GM19467 (cell line): Measurements from ENCODE around the gene RBM25.

Source experiments
- ATAC-seq: cut with Tn5 transposase; IDR thresholded peaks from one replicate; pipeline ENCODE4 v1.9.1; 2021; ENCODE audit warnings: mild to moderate bottlenecking, moderate library complexity; ENCODE audit not compliant: unreplicated experiment

Gene RBM25

GRCh38 chr14:73102806-73103497, 44.6 kb downstream of the RBM25 start:
- no peak for ATAC-seq

GRCh38 chr14:73105050-73105449, 46.7 kb downstream of the RBM25 start:
- ATAC-seq: no peak

GRCh38 chr14:73105727-73106126, 47.4 kb downstream of the RBM25 start:
- ATAC-seq: no peak

GRCh38 chr14:73116079-73116665, 57.8 kb downstream of the RBM25 start:
- ATAC-seq: no peak

- no peak for ATAC-seq
Measured at GRCh38 chr14:73124180-73124894, 66.0 kb downstream of the RBM25 start.

GRCh38 chr14:73125169-73125588, 66.8 kb downstream of the RBM25 start:
- no peak for ATAC-seq

GRCh38 chr14:73125746-73126145, 67.4 kb downstream of the RBM25 start:
- ATAC-seq: no peak

GRCh38 chr14:73133795-73134194, 75.5 kb downstream of the RBM25 start:
- ATAC-seq: no peak

- no peak for ATAC-seq
Measured at GRCh38 chr14:73136085-73136386, 77.7 kb downstream of the RBM25 start.

- peak; percentile 85 for ATAC-seq
Measured at GRCh38 chr14:73136387-73137225, 78.3 kb downstream of the RBM25 start, which contains the start of gene PSEN1. TSS of gene PSEN1 (plus strand) at chr14:73136507. CDS start at chr14:73148020, 11,513 bp downstream.

- ATAC-seq: no peak
Measured at GRCh38 chr14:73140811-73141323, 82.5 kb downstream of the RBM25 start.

- no peak for ATAC-seq
Measured at GRCh38 chr14:73142216-73142615, 83.9 kb downstream of the RBM25 start.

- ATAC-seq: no peak
Measured at GRCh38 chr14:73143003-73143402, 84.7 kb downstream of the RBM25 start.

- ATAC-seq: no peak
Measured at GRCh38 chr14:73143617-73144016, 85.3 kb downstream of the RBM25 start.

GRCh38 chr14:73145371-73145770, 87.0 kb downstream of the RBM25 start:
- ATAC-seq: no peak

- ATAC-seq: no peak
Measured at GRCh38 chr14:73146111-73146510, 87.8 kb downstream of the RBM25 start.

GRCh38 chr14:73149753-73150152, 91.4 kb downstream of the RBM25 start:
- no peak for ATAC-seq

GRCh38 chr14:73153272-73153671, 94.9 kb downstream of the RBM25 start:
- ATAC-seq: no peak

GRCh38 chr14:73162251-73162650, 103.9 kb downstream of the RBM25 start:
- no peak for ATAC-seq

- ATAC-seq: no peak
Measured at GRCh38 chr14:73166399-73166798, 108.1 kb downstream of the RBM25 start.

GRCh38 chr14:73167727-73168126, 109.4 kb downstream of the RBM25 start:
- no peak for ATAC-seq
